Raji (cell line): ENCODE results near the gene SCAMP4.

Experiments used
- POLR2A ChIP-seq: IDR thresholded peaks from 2 replicates; pipeline ENCODE4 v1.6.1; 2011; ENCODE audit warnings: low read depth, low read length, control low read depth; ENCODE audit not compliant: insufficient read depth

The SCAMP4 gene

GRCh38 chr19:1863328-1863637 is 41.9 kb upstream of the SCAMP4 start, which contains the start of gene KLF16:
Gene KLF16, minus strand, starts transcription at chr19:1863579. Its CDS starts 82 bp downstream, at chr19:1863497.
- peak; percentile 56 for TF ChIP-seq POLR2A

GRCh38 chr19:1863638-1864479 is 41.3 kb upstream of the SCAMP4 start:
- TF ChIP-seq POLR2A, result no peak; the same call in 1 of the 2 replicates

GRCh38 chr19:1864480-1865171 is 40.6 kb upstream of the SCAMP4 start:
- TF ChIP-seq POLR2A, result peak; percentile 28; the same call in 1 of the 2 replicates

- no peak for TF ChIP-seq POLR2A
Measured at GRCh38 chr19:1865172-1866010, 39.8 kb upstream of the SCAMP4 start.

- no peak for TF ChIP-seq POLR2A
Measured at GRCh38 chr19:1866693-1867348, 38.4 kb upstream of the SCAMP4 start.

GRCh38 chr19:1867349-1867724 is 37.9 kb upstream of the SCAMP4 start:
- TF ChIP-seq POLR2A, result no peak

- TF ChIP-seq POLR2A, result no peak
Measured at GRCh38 chr19:1868971-1869370, 36.2 kb upstream of the SCAMP4 start.

GRCh38 chr19:1871140-1871597 is 34.0 kb upstream of the SCAMP4 start:
- no peak for TF ChIP-seq POLR2A

- no peak for TF ChIP-seq POLR2A
Measured at GRCh38 chr19:1871630-1872029, 33.6 kb upstream of the SCAMP4 start.

GRCh38 chr19:1872807-1873523 is 32.2 kb upstream of the SCAMP4 start:
- TF ChIP-seq POLR2A, result no peak

- TF ChIP-seq POLR2A, result no peak
Measured at GRCh38 chr19:1873524-1874473, 31.4 kb upstream of the SCAMP4 start.

GRCh38 chr19:1874554-1875185 is 30.5 kb upstream of the SCAMP4 start:
- no peak for TF ChIP-seq POLR2A
